Endothelial cell of umbilical vein (primary cell): Measurements from ENCODE around the gene BCAS3. TPM values are rescaled to one million over a fixed set of nuclear protein-coding genes. Genes with fewer than 3 reads are reported as not detected.

Source experiments
- BruUV-seq: library from RNA; stranded (reverse); fragments of 400-500 nt; replicated peaks from 2 replicates; lab custom pipeline; 2021; lab: Mats Ljungman, UMichigan
- CTCF ChIA-PET: fragments of 300-600, 350-600 bp; sonication (Branson Sonifier 250); formaldehyde crosslinking; loops from one replicate; lab custom pipeline; 2021; ENCODE audit warnings: antibody characterized with exemption, inconsistent platforms; lab: Charles Lee
- POLR2A ChIA-PET: fragments of 300-600, 350-600 bp; sonication (Branson Sonifier 250); formaldehyde crosslinking; loops from one replicate; lab custom pipeline; 2021; ENCODE audit warnings: antibody characterized with exemption, inconsistent platforms; lab: Charles Lee
- DNase-seq: peaks from one replicate; pipeline ENCODE4 v3.0.0-alpha.2; 2011; ENCODE audit warnings: low read depth, low spot score
- FAIRE-seq: peaks from 2 replicates; lab custom pipeline; 2011; peaks lifted over from hg19 to GRCh38; lab: Jason Lieb, UNC
- H2AFZ ChIP-seq: 2 replicates; pipeline ENCODE4 v1.6.0; 2012; ENCODE audit warnings: low read depth, low read length, control low read depth, inconsistent platforms
- H3K27ac ChIP-seq: 2 replicates; pipeline ENCODE4 v1.5.1; 2011; ENCODE audit warnings: low read depth, mild to moderate bottlenecking, control low read depth, low read length, moderate library complexity; ENCODE audit not compliant: insufficient read depth
- H3K27me3 ChIP-seq, 2 experiments: 2 replicates each; pipeline versions ENCODE4 v1.6.0 to v1.6.1; 2011; ENCODE audit warnings: low read length in 2 of 2, mixed read lengths in 1 of 2; ENCODE audit not compliant: control insufficient read depth in 2 of 2, insufficient read depth in 2 of 2
- H3K36me3 ChIP-seq, 2 experiments: 2 replicates in 1 of 2; 3 replicates in 1 of 2; pipeline ENCODE4 v1.5.1; 2011; ENCODE audit warnings: low read length in 2 of 2, mild to moderate bottlenecking in 1 of 2, moderate library complexity in 1 of 2; ENCODE audit not compliant: control insufficient read depth in 2 of 2, insufficient read depth in 2 of 2; ENCODE audit errors: extremely low read depth in 1 of 2
- H3K4me1 ChIP-seq: 3 replicates; pipeline ENCODE4 v1.5.1; 2011; ENCODE audit warnings: mild to moderate bottlenecking, low read length; ENCODE audit not compliant: control insufficient read depth, insufficient read depth; ENCODE audit errors: extremely low read depth
- H3K4me2 ChIP-seq: 2 replicates; pipeline ENCODE4 v1.6.1; 2011; ENCODE audit warnings: low read length, control low read depth, mixed read lengths; ENCODE audit not compliant: insufficient read depth
- H3K4me3 ChIP-seq, 3 experiments: fragments of 200-600 bp in 1 of 3; sonication (generic), shearing (Covaris generic) in 1 of 3; replicated peaks in 1 of 3; 2 replicates each; pipeline ENCODE4 v1.5.1; 2011 to 2016; ENCODE audit warnings: control low read depth in 3 of 3, low read length in 3 of 3, mild to moderate bottlenecking in 2 of 3, inconsistent platforms in 1 of 3, low read depth in 1 of 3, moderate library complexity in 1 of 3; ENCODE audit not compliant: insufficient read depth in 1 of 3
- H3K79me2 ChIP-seq: 2 replicates; pipeline ENCODE4 v1.6.0; 2012; ENCODE audit warnings: low read length, inconsistent platforms; ENCODE audit not compliant: control insufficient read depth, insufficient read depth
- H3K9ac ChIP-seq: replicated peaks from 2 replicates; pipeline ENCODE3; 2011; ENCODE audit warnings: low read length, control low read depth; ENCODE audit not compliant: insufficient read depth; ENCODE audit errors: extremely low read depth
- H3K9me1 ChIP-seq: replicated peaks from 3 replicates; pipeline ENCODE4 v1.6.0; 2011; ENCODE audit warnings: mild to moderate bottlenecking, low read length; ENCODE audit not compliant: control insufficient read depth, insufficient read depth; ENCODE audit errors: extremely low read depth
- H3K9me3 ChIP-seq: replicated peaks from 2 replicates; pipeline ENCODE4 v1.5.1; 2012; ENCODE audit warnings: low read length, inconsistent platforms; ENCODE audit not compliant: control insufficient read depth, insufficient read depth
- H4K20me1 ChIP-seq: replicated peaks from 2 replicates; pipeline ENCODE3; 2011; ENCODE audit warnings: mild to moderate bottlenecking, low read length; ENCODE audit not compliant: control insufficient read depth, insufficient read depth; ENCODE audit errors: extremely low read depth
- CTCF ChIP-seq, 2 donors: IDR thresholded peaks; 1 replicate in 1 of 2; 2 replicates in 1 of 2; pipeline ENCODE4 v1.5.1; 2011; ENCODE audit warnings: low read length in 2 of 2, mild to moderate bottlenecking in 2 of 2, moderate library complexity in 2 of 2, control low read depth in 1 of 2, inconsistent platforms in 1 of 2, low read depth in 1 of 2; ENCODE audit not compliant: insufficient read depth in 1 of 2; ENCODE audit errors: extremely low read depth in 1 of 2
- EZH2 ChIP-seq: IDR thresholded peaks from 2 replicates; pipeline ENCODE4 v1.6.1; 2012; ENCODE audit warnings: borderline replicate concordance, low read depth, mild to moderate bottlenecking, moderate library complexity, low read length, inconsistent platforms; ENCODE audit not compliant: severe bottlenecking
- FOS ChIP-seq: IDR thresholded peaks from 2 replicates; pipeline ENCODE4 v1.6.1; 2011; ENCODE audit warnings: mild to moderate bottlenecking, low read length, moderate library complexity, borderline replicate concordance; ENCODE audit not compliant: insufficient read depth
- GATA2 ChIP-seq: IDR thresholded peaks from 2 replicates; pipeline ENCODE4 v1.7.0; 2011; ENCODE audit warnings: low read depth, mild to moderate bottlenecking, moderate library complexity, mixed read lengths, low read length; ENCODE audit not compliant: insufficient read length, insufficient read depth
- JUN ChIP-seq: IDR thresholded peaks from 2 replicates; pipeline ENCODE4 v1.6.1; 2011; ENCODE audit warnings: borderline replicate concordance, low read depth; ENCODE audit not compliant: insufficient read length, insufficient read depth
- MYC ChIP-seq: IDR thresholded peaks from one replicate; pipeline ENCODE4 v1.6.1; 2011; ENCODE audit warnings: mild to moderate bottlenecking, low read depth, low read length
- POLR2A ChIP-seq: IDR thresholded peaks from 2 replicates; pipeline ENCODE4 v1.6.1; 2012; ENCODE audit warnings: low read depth, mild to moderate bottlenecking, control low read depth, low read length
- POLR2AphosphoS5 ChIP-seq: IDR thresholded peaks from 2 replicates; pipeline ENCODE4 v1.6.1; 2012; ENCODE audit warnings: low read depth, mild to moderate bottlenecking, control low read depth, low read length, moderate library complexity; ENCODE audit not compliant: insufficient read depth
- dilution Hi-C: fragments of 300-500 bp; cut with MboI; formaldehyde crosslinking; loops from one replicate; pipeline ENCODE4 v1.15.0; 2019; ENCODE audit warnings: low sequenced_read_pairs; ENCODE audit not compliant: extremely low pct_ligation_motif_present
- intact Hi-C: fragments of 100-400 bp; cut with micrococcal nuclease; formaldehyde crosslinking; loops from one replicate; pipeline ENCODE4 v1.10.0; 2022
- polyA plus RNA-seq, 4 experiments: library from polyadenylated mRNA; depleted of rRNA in 3 of 4; stranded (reverse) in 3 of 4; unstranded in 1 of 4; fragments of >200 nt; gene quantifications; 2 replicates each; pipeline versions ENCODE4 v1.2.1 to v1.2.3, GENCODE V29; 2011 to 2012; ENCODE audit warnings: missing spikeins in 1 of 4
- total RNA-seq: library from RNA; stranded (reverse); gene quantifications from 2 replicates; pipeline ENCODE4 v1.2.3, GENCODE V29; 2021
- TF ChIP-seq, protein P1 (sequence below): IDR thresholded peaks from 2 replicates; pipeline ENCODE4 v1.6.1; 2011; ENCODE audit not compliant: insufficient read depth, insufficient read length

The BCAS3 gene
- total and polyA plus RNA-seq, 2 donors (not counting 3 experiments of a cell fraction or from before 2014, with no cell fraction given), result 8.2 to 16.0 TPM

- Histone ChIP-seq H3K79me2 (no peaks in the 10 kb centered on the region), H3K4me3 (no peak overlapping the region), H3K36me3 (no peaks in the 10 kb centered on the region), H3K27me3 (no peaks in the 10 kb centered on the region), H3K4me2 (no peak overlapping the region), H3K27ac (no peak overlapping the region), H3K9ac (no peak overlapping the region), H3K9me1 (no peaks in the 10 kb centered on the region), H2AFZ (no peak overlapping the region), H4K20me1 (no peaks in the 10 kb centered on the region), H3K4me1 (peaks cover 1% of the 10 kb centered on the region), H3K9me3 (no peaks in the 10 kb centered on the region)
- ChIA-PET POLR2A (no interaction called here), CTCF (interaction anchor here (0.9 to 1.2 kb wide), 2 partner anchors 14 to 28 kb away, joined by 3 read pairs; no protein-coding TSS in a partner anchor)
- TF ChIP-seq, protein P1, sequence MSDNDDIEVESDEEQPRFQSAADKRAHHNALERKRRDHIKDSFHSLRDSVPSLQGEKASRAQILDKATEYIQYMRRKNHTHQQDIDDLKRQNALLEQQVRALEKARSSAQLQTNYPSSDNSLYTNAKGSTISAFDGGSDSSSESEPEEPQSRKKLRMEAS, result no peak
- no peak for TF ChIP-seq POLR2A
- no peak for TF ChIP-seq CTCF (IDR thresholded peaks at IDR 0.05; ENCODE audit: extremely low read depth in 1 of 2, insufficient read depth in 1 of 2, low read depth in 1 of 2, low read length in 2 of 2)
- no peak for TF ChIP-seq JUN
- no peak for TF ChIP-seq GATA2
- no peak for TF ChIP-seq EZH2
- no peak for TF ChIP-seq FOS
- no peak for TF ChIP-seq POLR2AphosphoS5
- TF ChIP-seq MYC, result no peak
- intact Hi-C loops (no loop called here), dilution Hi-C loops (no loop called here)
- no TSS peak for BruUV-seq
- FAIRE-seq, result no peak
- DNase-seq, result no peak
These were observed 71.4 kb downstream of the BCAS3 start for GRCh38 chr17:60749050-60749449.
